WTC11 (cell line): ENCODE data around the gene HLCS. TPM values are rescaled to one million over a fixed set of nuclear protein-coding genes. Genes with fewer than 3 reads are reported as not detected.

Experiments
- ATAC-seq: fragments of 200-7000 bp; cut with Tn5 transposase; 2 replicates; pipeline ENCODE4 v1.10.0; 2021; ENCODE audit warnings: mild to moderate bottlenecking, moderate library complexity
- CTCF ChIA-PET: fragments of 300-600 bp; sonication (Branson Sonifier 250); formaldehyde crosslinking; loops from one replicate; lab custom pipeline; 2021; ENCODE audit warnings: antibody characterized with exemption; lab: Charles Lee
- POLR2A ChIA-PET: fragments of 350-600 bp; sonication (Branson Sonifier 250); formaldehyde crosslinking; loops from one replicate; lab custom pipeline; 2021; ENCODE audit warnings: antibody characterized with exemption; lab: Charles Lee
- DNase-seq: peaks from one replicate; pipeline ENCODE4 v3.0.0; 2021; ENCODE audit warnings: low spot score
- H3K27ac Mint-ChIP-seq: 2 replicates; pipeline ENCODE4 v1.8.0; 2021; ENCODE audit warnings: mixed read lengths
- H3K27me3 Mint-ChIP-seq: 2 replicates; pipeline ENCODE4 v1.8.0; 2021; ENCODE audit warnings: low read depth, mild to moderate bottlenecking, moderate library complexity, mixed read lengths
- H3K36me3 Mint-ChIP-seq: 2 replicates; pipeline ENCODE4 v1.8.0; 2021; ENCODE audit warnings: mixed read lengths
- H3K4me1 Mint-ChIP-seq: 2 replicates; pipeline ENCODE4 v1.8.0; 2022; ENCODE audit warnings: mixed read lengths
- H3K4me3 Mint-ChIP-seq: 2 replicates; pipeline ENCODE4 v1.8.0; 2021; ENCODE audit warnings: mild to moderate bottlenecking, moderate library complexity, mixed read lengths
- H3K9me3 Mint-ChIP-seq: 2 replicates; pipeline ENCODE4 v1.8.0; 2021; ENCODE audit warnings: mixed read lengths
- AFF4 ChIP-seq: sonication (generic); formaldehyde crosslinking; IDR thresholded peaks from 2 replicates; pipeline ENCODE4 v1.8.1; 2023; ENCODE audit warnings: mild to moderate bottlenecking, missing genetic modification reagents, borderline replicate concordance
- CREB1 ChIP-seq: sonication (generic); formaldehyde crosslinking; IDR thresholded peaks from 2 replicates; pipeline ENCODE4 v1.8.0; 2023; ENCODE audit warnings: mild to moderate bottlenecking, missing genetic modification reagents
- FOXK1 ChIP-seq: sonication (generic); formaldehyde crosslinking; IDR thresholded peaks from 2 replicates; pipeline ENCODE4 v1.8.0; 2022; ENCODE audit warnings: mild to moderate bottlenecking, moderate library complexity, missing genetic modification reagents
- HMGA2 ChIP-seq: fragments of 250-450 bp; sonication (Bioruptor Pico); IDR thresholded peaks from 2 replicates; pipeline ENCODE4 v1.4.0; 2021; ENCODE audit warnings: mild to moderate bottlenecking, moderate library complexity
- MYBL2 ChIP-seq: sonication (generic); formaldehyde crosslinking; IDR thresholded peaks from 2 replicates; pipeline ENCODE4 v1.8.1; 2023; ENCODE audit warnings: mild to moderate bottlenecking, moderate library complexity, missing genetic modification reagents
- PRDM15 ChIP-seq: sonication (generic); formaldehyde crosslinking; IDR thresholded peaks from 2 replicates; pipeline ENCODE4 v1.8.0; 2022; ENCODE audit warnings: missing genetic modification reagents
- RELA ChIP-seq: sonication (generic); formaldehyde crosslinking; IDR thresholded peaks from 2 replicates; pipeline ENCODE4 v1.8.1; 2022; ENCODE audit warnings: missing genetic modification reagents, mild to moderate bottlenecking, borderline replicate concordance
- STAT6 ChIP-seq: sonication (generic); formaldehyde crosslinking; conservative IDR thresholded peaks from 2 replicates; pipeline ENCODE4 v1.8.1; 2023; ENCODE audit warnings: mild to moderate bottlenecking, low read depth, missing genetic modification reagents, moderate library complexity
- TEAD4 ChIP-seq: sonication (generic); formaldehyde crosslinking; IDR thresholded peaks from 2 replicates; pipeline ENCODE4 v1.8.0; 2022; ENCODE audit warnings: mild to moderate bottlenecking, missing genetic modification reagents
- total RNA-seq: library from RNA; stranded (reverse); gene quantifications from 3 replicates; pipeline ENCODE4 v1.2.3, GENCODE V29; 2021
- TF ChIP-seq, protein P1 (sequence below): fragments of 250-450 bp; sonication (Bioruptor Pico); conservative IDR thresholded peaks from 2 replicates; pipeline ENCODE4 v1.9.0; 2021; ENCODE audit warnings: mild to moderate bottlenecking
- TF ChIP-seq, protein P2 (sequence below): sonication (generic); formaldehyde crosslinking; IDR thresholded peaks from 2 replicates; pipeline ENCODE4 v1.8.1; 2023; ENCODE audit warnings: mild to moderate bottlenecking, missing genetic modification reagents, moderate library complexity
- TF ChIP-seq, protein P3 (sequence below): sonication (generic); formaldehyde crosslinking; IDR thresholded peaks from 2 replicates; pipeline ENCODE4 v1.8.0; 2022; ENCODE audit warnings: mild to moderate bottlenecking, missing genetic modification reagents

HLCS gene
- total RNA-seq, 1 experiment from 2014 or later: 9.3 TPM

GRCh38 chr21:36863260-36863659 is 103.2 kb downstream of the HLCS start (continued):
- TF ChIP-seq, protein P1, sequence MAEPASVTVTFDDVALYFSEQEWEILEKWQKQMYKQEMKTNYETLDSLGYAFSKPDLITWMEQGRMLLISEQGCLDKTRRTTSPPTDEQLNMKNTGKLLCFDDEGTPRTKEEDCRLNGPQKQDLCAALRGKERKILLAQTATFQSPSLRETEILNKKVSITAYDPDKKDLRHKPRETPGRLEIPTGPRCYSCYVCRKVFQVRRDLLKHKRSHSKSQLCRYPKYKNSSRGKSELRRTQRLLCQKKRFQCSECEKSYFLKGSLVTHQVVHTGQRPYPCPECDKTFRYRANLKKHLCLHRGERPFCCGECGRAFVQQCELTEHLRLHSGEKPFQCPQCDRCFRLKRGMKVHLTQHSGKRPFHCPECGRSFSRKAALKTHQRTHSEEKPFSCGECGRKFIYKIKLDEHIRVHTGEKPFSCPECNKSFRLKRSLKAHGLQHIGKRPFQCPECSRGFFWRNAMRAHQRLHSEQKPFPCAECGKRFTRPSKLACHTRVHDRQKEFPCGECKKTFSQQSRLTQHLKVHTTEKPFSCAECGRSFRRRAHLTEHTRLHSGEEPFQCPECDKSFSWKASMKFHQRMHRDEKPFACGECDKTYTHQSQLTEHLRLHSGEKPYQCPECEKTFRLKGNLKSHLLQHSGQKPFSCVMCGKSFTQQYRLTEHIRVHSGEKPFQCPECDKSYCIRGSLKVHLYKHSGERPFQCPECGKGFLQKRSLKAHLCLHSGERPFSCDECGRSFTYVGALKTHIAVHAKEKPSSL (CRISPR knock-in tag): no peak
- no peak for TF ChIP-seq TEAD4 (CRISPR knock-in tag)
- TF ChIP-seq, protein P2, sequence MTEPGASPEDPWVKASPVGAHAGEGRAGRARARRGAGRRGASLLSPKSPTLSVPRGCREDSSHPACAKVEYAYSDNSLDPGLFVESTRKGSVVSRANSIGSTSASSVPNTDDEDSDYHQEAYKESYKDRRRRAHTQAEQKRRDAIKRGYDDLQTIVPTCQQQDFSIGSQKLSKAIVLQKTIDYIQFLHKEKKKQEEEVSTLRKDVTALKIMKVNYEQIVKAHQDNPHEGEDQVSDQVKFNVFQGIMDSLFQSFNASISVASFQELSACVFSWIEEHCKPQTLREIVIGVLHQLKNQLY (CRISPR knock-in tag): no peak
- no peak for TF ChIP-seq AFF4 (CRISPR knock-in tag)

- TF ChIP-seq HMGA2 (CRISPR knock-in tag) (no peak), MYBL2 (CRISPR knock-in tag) (no peak), STAT6 (CRISPR knock-in tag) (no peak), FOXK1 (CRISPR knock-in tag) (no peak)
- TF ChIP-seq, protein P3, sequence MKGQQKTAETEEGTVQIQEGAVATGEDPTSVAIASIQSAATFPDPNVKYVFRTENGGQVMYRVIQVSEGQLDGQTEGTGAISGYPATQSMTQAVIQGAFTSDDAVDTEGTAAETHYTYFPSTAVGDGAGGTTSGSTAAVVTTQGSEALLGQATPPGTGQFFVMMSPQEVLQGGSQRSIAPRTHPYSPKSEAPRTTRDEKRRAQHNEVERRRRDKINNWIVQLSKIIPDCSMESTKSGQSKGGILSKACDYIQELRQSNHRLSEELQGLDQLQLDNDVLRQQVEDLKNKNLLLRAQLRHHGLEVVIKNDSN (CRISPR knock-in tag): no peak
- TF ChIP-seq, all 79 proteins: peak for 0
- H3K27ac Mint-ChIP-seq: no peak overlapping the region
- DNase-seq: no peak
- no peaks in the 10 kb centered on the region; the same call in 1 of the 2 replicates for H3K27me3 Mint-ChIP-seq
- CTCF ChIA-PET: no interaction called here
- H3K36me3 Mint-ChIP-seq: no peaks in the 10 kb centered on the region
- peaks cover 20% of the 10 kb centered on the region for H3K4me1 Mint-ChIP-seq
- H3K9me3 Mint-ChIP-seq: no peaks in the 10 kb centered on the region
- no peak overlapping the region for H3K4me3 Mint-ChIP-seq
- ATAC-seq: no peak
- POLR2A ChIA-PET: no interaction called here
These were observed 104.7 kb downstream of the HLCS start for GRCh38 chr21:36861595-36862323.

- ATAC-seq: no peak
- Mint-ChIP-seq H3K4me3 (no peak overlapping the region), H3K27ac (no peak overlapping the region), H3K27me3 (no peaks in the 10 kb centered on the region; the same call in 1 of the 2 replicates), H3K9me3 (no peaks in the 10 kb centered on the region), H3K4me1 (peaks cover 20% of the 10 kb centered on the region), H3K36me3 (no peaks in the 10 kb centered on the region)
- no peak for DNase-seq
- POLR2A ChIA-PET: no interaction called here
- CTCF ChIA-PET: interaction anchor here (0.7 to 2.5 kb wide), 3 partner anchors 12 to 439 kb away, joined by 3 to 16 read pairs (median 4); no protein-coding TSS in a partner anchor
- TF ChIP-seq, protein P2 (CRISPR knock-in tag): no peak
- TF ChIP-seq CREB1 (CRISPR knock-in tag): no peak
- no peak for TF ChIP-seq RELA (CRISPR knock-in tag)
- TF ChIP-seq PRDM15 (CRISPR knock-in tag): no peak
These were observed 105.5 kb downstream of the HLCS start for GRCh38 chr21:36860736-36861594.
